Aorta (tissue), 5 donors: ENCODE data around the gene RHOT2. TPM values are rescaled to one million over a fixed set of nuclear protein-coding genes. Genes with fewer than 3 reads are reported as not detected.
A peak's percentile ranks its signal among the peaks of the same experiment; 100 is the strongest.

Source experiments
- ATAC-seq: fragments of 200-7000 bp; cut with Tn5 transposase; one replicate; pipeline ENCODE4 v1.9.1; 2022; ENCODE audit warnings: moderate library complexity; ENCODE audit not compliant: low FRiP score
- DNase-seq, 2 donors: peaks; one replicate each; pipeline ENCODE4 v3.0.0-alpha.2; 2020
- H3K27ac ChIP-seq, 2 donors: one replicate each; pipeline ENCODE4 v1.5.1; 2013; ENCODE audit warnings: low read length in 2 of 2, mild to moderate bottlenecking in 2 of 2, moderate library complexity in 2 of 2, control low read depth in 1 of 2, inconsistent platforms in 1 of 2, low read depth in 1 of 2
- H3K27me3 ChIP-seq, 2 donors: one replicate each; pipeline ENCODE4 v1.6.1; 2013; ENCODE audit warnings: control low read depth in 1 of 2, low read length in 1 of 2, mild to moderate bottlenecking in 1 of 2, moderate library complexity in 1 of 2; ENCODE audit not compliant: insufficient read depth in 2 of 2, control insufficient read depth in 1 of 2
- H3K36me3 ChIP-seq, 2 donors: one replicate each; pipeline ENCODE4 v1.6.1; 2013; ENCODE audit warnings: control low read depth in 1 of 2, low read length in 1 of 2, mild to moderate bottlenecking in 1 of 2; ENCODE audit not compliant: insufficient read depth in 2 of 2, control insufficient read depth in 1 of 2
- H3K4me1 ChIP-seq, 2 donors: one replicate each; pipeline ENCODE4 v1.6.1; 2013; ENCODE audit warnings: low read length in 2 of 2, control low read depth in 1 of 2, mild to moderate bottlenecking in 1 of 2, moderate library complexity in 1 of 2; ENCODE audit not compliant: insufficient read depth in 2 of 2, control insufficient read depth in 1 of 2
- H3K4me3 ChIP-seq, 2 donors: one replicate each; pipeline ENCODE4 v1.5.1; 2013; ENCODE audit warnings: low read length in 2 of 2, control low read depth in 1 of 2, mild to moderate bottlenecking in 1 of 2
- H3K9me3 ChIP-seq: one replicate; pipeline ENCODE4 v1.6.1; 2013; ENCODE audit warnings: mild to moderate bottlenecking, low read length; ENCODE audit not compliant: control insufficient read depth
- WGBS, 2 donors: extraction: QIAGEN DNeasy Blood & Tissue Kit; methylation state at CpG; one replicate each; pipeline ENCODE4 v1.1.7; 2013; 5-methylcytosine and 5-hydroxymethylcytosine counted together
- intact Hi-C, 2 donors: fragments of 100-400 bp; cut with DNase I; formaldehyde crosslinking; loops; one replicate each; pipeline versions ENCODE4 v1.14.2 to v1.15.0; 2022
- polyA plus RNA-seq, 2 donors: library from polyadenylated mRNA; stranded (reverse); fragments of 200-250 nt; gene quantifications; one replicate each; pipeline ENCODE4 v1.2.3, GENCODE V29; 2013
- total RNA-seq, 2 donors: library from RNA; stranded (reverse); fragmentation: NEBNext Ultra II Directional; extraction: Animal tissue kit (Norgen Biotek cat#: 25700); gene quantifications; one replicate each; pipeline ENCODE4 v1.2.1, GENCODE V29; 2021
- donor health status: healthy with polysubstance abuse.
- donor health status: Bipolar disorder and iron deficiency.
- donor health status: DM: no; HTN: no; CAD: no.
- donor health status: DM: no; HTN: no; CAD: no.
- donor health status: DM: yes; HTN: yes; CAD: no.

The RHOT2 gene
- total and polyA plus RNA-seq, 4 donors = 27.4 to 356 (median 86.6) TPM

DNA sequence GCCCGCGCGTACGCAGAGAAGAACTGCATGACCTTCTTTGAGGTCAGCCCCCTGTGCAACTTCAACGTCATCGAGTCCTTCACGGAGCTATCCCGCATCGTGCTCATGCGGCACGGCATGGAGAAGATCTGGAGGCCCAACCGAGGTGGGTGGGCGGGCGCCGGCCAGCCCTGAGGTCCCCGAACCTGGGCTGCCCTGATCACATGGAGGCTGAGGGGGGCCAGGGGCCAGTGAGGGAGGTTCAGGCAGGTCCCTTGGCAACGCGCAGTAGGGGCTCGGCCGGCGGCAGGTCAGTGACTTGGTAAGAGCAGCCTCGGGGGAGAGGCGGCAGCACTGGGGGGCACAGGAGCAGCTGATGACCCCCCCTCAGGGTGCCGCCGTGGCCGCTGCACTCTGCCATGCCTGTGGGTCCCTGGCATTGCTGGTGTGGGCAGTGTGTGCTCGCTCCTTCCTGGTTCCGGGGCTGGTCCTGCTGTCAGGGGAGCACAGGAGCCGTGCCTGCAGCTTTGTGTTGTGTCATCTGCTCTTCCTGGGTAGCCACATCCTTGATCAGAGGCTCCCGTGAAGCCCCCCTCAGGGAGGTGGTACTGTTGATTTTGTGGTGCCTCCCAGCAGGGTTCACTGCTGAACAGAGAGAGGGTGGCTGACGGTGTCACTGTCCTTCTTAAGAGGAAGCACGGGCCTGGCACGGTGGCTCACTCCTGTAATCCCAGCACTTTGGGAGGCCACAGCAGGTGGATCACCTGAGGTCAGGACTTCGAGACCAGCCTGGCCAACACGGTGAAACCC, 41.8 kb upstream of the RHOT2 start:
- no peaks in the 10 kb centered on the region for H3K27me3 ChIP-seq
- H3K27ac ChIP-seq = no peak overlapping the region
- 93 to 96% methylated on average over 35 of the region's 35 CpGs for WGBS, 2 donors
- H3K9me3 ChIP-seq = no peaks in the 10 kb centered on the region
- H3K4me3 ChIP-seq = no peak overlapping the region
- H3K4me1 ChIP-seq = no peaks in the 10 kb centered on the region
- no peaks in the 10 kb centered on the region for H3K36me3 ChIP-seq
- intact Hi-C loops = no loop called here
- peak in 1 of 2 donors; percentile 41 for DNase-seq
- ATAC-seq = no peak

GRCh38 chr16:626787-627453, 41.0 kb upstream of the RHOT2 start:
- Histone ChIP-seq H3K4me3 (no peak overlapping the region), H3K27me3 (no peaks in the 10 kb centered on the region), H3K4me1 (no peaks in the 10 kb centered on the region), H3K9me3 (no peaks in the 10 kb centered on the region), H3K36me3 (no peaks in the 10 kb centered on the region), H3K27ac (no peak overlapping the region)
- DNase-seq (peak; percentile 68 to 81), ATAC-seq (no peak)
- WGBS, 2 donors = 85 to 86% methylated on average over 27 to 29 of the region's 29 CpGs
- intact Hi-C loops = no loop called here

DNA sequence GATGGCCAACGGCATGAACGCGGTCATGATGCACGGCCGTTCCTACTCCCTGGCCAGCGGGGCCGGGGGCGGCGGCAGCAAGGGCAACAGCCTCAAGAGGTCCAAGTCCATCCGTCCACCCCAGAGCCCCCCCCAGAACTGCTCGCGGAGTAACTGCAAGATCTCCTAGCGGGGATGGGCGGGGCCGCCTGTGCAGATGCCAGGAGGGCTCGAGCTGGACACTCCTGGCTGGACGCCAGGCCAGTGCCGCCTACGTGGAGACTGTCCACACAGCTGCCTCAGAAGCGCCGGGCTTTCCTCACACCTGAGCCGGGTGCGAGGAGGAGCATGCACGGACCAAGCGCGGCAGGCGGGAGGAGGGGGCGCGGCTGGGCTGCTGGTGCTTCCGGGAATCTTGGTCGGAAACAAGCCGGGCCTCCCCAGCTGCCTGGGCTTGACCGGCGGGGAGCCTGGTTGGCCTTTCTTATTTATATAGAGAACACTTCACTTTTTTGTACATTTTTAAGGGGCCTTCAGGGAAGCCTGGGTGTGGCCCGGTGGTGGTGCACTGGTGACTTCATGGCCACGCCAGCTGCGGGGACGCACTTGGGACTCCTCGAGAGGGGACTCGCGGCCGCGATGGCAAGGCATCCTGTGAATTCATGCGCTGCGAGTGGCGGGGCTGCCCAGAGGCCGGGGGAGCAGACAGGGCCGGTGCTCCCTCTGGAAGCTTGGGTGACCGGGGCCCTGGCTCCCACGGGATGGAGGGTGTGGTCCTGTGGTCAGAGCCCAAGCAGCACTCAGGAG, 40.3 kb upstream of the RHOT2 start:
- DNase-seq (peak; percentile 56 to 75), ATAC-seq (no peak)
- Histone ChIP-seq H3K4me3 (no peak overlapping the region), H3K27ac (no peak overlapping the region), H3K27me3 (no peaks in the 10 kb centered on the region), H3K4me1 (no peaks in the 10 kb centered on the region), H3K36me3 (no peaks in the 10 kb centered on the region), H3K9me3 (no peaks in the 10 kb centered on the region)
- WGBS, 2 donors = 85 to 88% methylated on average over 50 of the region's 50 CpGs
- intact Hi-C loops = no loop called here

GRCh38 chr16:628321-629061, 39.4 kb upstream of the RHOT2 start:
- peak in 1 of 2 donors; percentile 50 for DNase-seq
- no peak for ATAC-seq

DNA sequence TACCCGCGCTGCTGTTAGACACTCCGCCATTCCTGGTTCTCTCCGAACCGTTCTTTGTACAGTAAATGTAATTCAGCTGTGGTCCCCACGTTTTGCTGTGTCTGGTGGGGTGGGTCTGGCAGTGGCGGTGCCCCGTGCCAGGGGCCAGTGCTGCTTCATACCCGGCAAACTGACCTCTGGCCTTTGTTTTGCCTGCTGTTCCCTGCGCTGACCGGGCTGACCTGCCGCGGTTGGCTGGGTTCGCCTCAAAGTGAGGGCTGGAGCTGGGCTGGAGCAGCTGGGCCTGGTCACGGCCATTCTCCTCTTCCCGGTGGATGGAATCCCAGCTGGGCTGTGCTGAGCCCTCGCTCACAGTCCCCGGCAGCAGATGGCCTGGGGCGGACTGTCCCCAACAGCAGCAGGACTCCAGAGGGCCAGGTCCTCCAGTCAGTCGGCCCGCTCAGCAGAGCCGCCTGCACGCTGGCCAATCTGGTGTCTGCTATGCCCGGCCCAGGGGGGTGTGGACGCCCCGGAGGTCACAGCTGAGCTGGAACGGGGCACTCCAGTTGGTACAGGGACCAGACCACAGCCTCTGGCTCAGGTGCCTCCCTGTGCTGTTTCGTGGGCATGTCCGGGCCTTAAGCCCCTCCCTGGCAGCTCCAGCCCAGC, 38.6 kb upstream of the RHOT2 start:
- 71 to 73% methylated on average over 29 of the region's 29 CpGs for WGBS, 2 donors
- Histone ChIP-seq H3K4me3 (no peak overlapping the region), H3K4me1 (no peaks in the 10 kb centered on the region), H3K27me3 (no peaks in the 10 kb centered on the region), H3K9me3 (no peaks in the 10 kb centered on the region), H3K36me3 (peaks cover 0 to 2% of the 10 kb centered on the region in 2 donors), H3K27ac (no peak overlapping the region)
- intact Hi-C loops = no loop called here
- ATAC-seq = peak; percentile 8
- DNase-seq = peak in 1 of 2 donors; percentile 45

More at GRCh38 chr16:628321-629061, 39.4 kb upstream of the RHOT2 start:
- no peaks in the 10 kb centered on the region for H3K27me3 ChIP-seq
- no peaks in the 10 kb centered on the region for H3K9me3 ChIP-seq
- WGBS, 2 donors = 90% methylated on average over 33 of the region's 33 CpGs
- no peaks in the 10 kb centered on the region for H3K4me1 ChIP-seq
- intact Hi-C loops = no loop called here
- H3K36me3 ChIP-seq = no peaks in the 10 kb centered on the region
- no peak overlapping the region for H3K4me3 ChIP-seq
- no peak overlapping the region for H3K27ac ChIP-seq

- no peaks in the 10 kb centered on the region for H3K9me3 ChIP-seq
- ATAC-seq (no peak), DNase-seq (no peak)
- no peaks in the 10 kb centered on the region for H3K4me1 ChIP-seq
- no peaks in the 10 kb centered on the region for H3K27me3 ChIP-seq
- WGBS, 2 donors = 51 to 65% methylated on average over 11 of the region's 11 CpGs
- peaks cover 0 to 2% of the 10 kb centered on the region in 2 donors for H3K36me3 ChIP-seq
- H3K4me3 ChIP-seq = no peak overlapping the region
- intact Hi-C loops = no loop called here
- H3K27ac ChIP-seq = no peak overlapping the region
These were observed 38.1 kb upstream of the RHOT2 start for GRCh38 chr16:629833-630248.

DNA sequence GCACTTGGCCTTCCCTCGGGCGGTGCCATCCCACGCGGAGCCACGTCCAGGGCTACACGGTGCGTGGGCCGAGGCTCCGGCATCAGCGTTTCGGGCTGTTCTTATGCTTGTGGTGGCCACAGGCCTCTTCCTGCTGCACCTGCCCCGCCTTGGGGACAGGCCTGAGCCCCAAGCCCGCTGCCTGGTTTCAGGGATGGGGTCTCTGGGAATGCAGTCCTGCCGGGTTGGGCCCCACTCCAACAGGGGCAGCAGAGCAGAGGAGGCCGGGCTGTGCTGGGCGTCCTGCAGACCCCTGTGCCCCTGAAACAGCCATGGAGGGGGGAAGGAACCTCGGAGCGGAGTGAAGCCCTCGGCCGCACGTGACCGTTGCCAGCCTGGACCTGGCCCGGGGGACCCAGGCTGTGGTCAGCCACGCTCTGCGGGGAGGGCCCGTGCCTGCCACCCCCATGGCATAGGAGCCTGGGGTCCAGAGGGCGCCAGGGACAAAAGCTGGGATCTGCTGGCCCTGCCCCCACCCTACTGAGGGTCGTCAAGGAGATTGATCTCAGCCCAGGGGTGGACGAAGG, 37.6 kb upstream of the RHOT2 start:
- 38 to 42% methylated on average over 29 of the region's 29 CpGs for WGBS, 2 donors
- Histone ChIP-seq H3K4me1 (no peaks in the 10 kb centered on the region), H3K9me3 (no peaks in the 10 kb centered on the region), H3K27me3 (no peaks in the 10 kb centered on the region), H3K36me3 (peaks cover 0 to 2% of the 10 kb centered on the region in 2 donors), H3K4me3 (no peak overlapping the region), H3K27ac (no peak overlapping the region)
- ATAC-seq = no peak
- intact Hi-C loops = no loop called here
- peak in 1 of 2 donors; percentile 46 for DNase-seq
